Middle frontal gyrus (tissue), 1 donor: ENCODE results near the gene ALG6.

Source experiments
- DNase-seq: peaks from one replicate; pipeline ENCODE4 v3.0.0-alpha.2; 2015; ENCODE audit warnings: low spot score; ENCODE audit errors: extremely low spot score

ALG6 gene

DNA sequence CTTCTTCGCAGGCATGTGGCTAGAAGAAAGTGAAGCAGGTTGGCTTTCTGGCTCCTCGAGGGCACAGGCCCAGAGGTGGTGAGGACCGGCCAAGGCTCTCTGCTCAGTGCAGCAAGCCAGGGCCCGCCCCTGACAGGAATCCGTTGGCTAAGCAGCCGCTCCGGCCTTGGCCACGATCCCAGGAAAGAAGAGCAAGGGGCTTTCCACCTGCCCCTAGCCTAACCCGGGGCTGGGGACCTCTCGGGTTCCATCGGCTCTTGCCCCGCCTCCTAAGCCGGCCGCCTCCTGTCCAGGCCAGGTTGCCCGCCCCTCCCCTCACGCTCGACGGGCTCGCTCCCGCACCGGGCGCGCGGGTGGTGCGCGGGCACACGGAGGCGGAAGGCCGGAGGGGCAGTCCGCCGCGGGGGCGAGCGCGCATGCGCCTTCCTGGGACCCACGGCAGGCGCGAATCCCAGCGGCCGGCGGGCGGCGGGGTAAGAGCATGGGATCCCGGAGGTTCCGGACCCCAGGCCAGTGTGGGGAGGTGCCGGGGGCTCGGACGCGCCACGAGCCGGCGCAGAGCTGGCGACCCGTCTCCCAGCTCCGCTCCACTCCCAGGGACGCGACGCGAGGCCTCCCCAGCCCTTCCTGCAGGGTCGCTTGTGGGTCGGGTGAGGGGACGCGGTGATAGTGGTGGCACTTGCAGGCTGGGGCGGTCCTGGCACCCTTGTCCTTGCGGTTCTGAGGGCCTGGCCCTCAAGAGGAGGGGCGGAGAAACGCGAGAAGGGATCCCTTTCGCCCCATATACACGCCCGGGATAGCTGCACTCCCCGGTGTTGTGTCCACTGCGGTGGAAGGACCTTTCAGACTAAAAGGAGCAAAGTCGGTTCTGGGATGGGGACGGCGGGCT lies at the start of gene ALG6:
TSS of gene ALG6 (plus strand) at position 413 of the 889 bp plus-strand sequence. CDS start 3,351 bp downstream, outside the sequence.
- DNase-seq, result peak; percentile 85

- DNase-seq, result no peak
Observed at GRCh38 chr1:63317817-63318152, 49.6 kb upstream of the ALG6 start.

GRCh38 chr1:63318201-63318979 lies 49.0 kb upstream of the ALG6 start:
- DNase-seq, result no peak

DNA sequence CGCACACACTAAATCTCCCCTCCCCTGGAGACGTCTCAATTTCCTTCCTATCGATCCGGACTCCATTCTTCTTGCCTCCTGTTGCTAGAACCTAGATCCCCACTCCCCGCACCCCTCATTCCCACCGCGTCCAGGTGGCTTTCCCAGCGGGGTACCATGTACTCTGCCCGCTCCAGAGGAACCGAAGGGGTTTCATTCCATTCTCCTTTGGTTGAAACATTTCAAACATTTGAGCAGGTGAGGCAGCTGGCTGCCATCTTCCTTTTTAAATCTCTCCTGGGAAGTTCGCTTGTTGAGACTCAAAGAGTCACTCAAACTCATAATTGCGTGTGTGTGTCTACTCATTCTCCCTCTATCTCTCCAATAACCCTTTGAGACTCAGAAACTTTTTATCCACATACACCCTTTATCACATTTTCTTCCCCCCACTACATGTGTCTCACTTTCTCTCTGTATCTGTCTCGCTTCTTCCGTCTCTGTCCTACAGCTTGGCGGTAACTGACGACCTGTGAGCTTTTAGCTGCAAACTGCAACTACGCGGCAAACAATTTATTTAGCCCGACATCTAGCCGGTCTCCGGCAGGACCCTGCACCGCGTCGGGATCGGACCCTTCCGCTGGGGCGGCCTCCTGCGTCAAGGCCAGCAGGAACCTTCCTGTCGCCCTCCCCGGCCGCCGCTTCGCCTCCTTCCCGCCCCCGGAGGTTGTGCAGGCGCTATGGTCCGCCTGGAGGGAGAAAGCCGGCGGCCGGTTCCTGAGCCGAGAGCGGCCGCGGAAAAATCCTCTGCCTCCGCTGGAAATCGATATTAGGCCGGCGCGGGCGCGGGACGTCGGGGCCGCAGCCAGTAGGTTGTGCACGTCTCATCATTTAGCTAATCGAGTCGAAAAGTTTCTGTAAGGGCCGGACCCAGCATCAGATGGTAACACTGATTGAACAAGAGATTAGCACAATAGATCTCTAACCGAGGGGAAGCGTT lies 48.1 kb upstream of the ALG6 start:
- DNase-seq, result no peak

- no peak for DNase-seq
Observed at GRCh38 chr1:63320022-63320721, 47.3 kb upstream of the ALG6 start.

DNA sequence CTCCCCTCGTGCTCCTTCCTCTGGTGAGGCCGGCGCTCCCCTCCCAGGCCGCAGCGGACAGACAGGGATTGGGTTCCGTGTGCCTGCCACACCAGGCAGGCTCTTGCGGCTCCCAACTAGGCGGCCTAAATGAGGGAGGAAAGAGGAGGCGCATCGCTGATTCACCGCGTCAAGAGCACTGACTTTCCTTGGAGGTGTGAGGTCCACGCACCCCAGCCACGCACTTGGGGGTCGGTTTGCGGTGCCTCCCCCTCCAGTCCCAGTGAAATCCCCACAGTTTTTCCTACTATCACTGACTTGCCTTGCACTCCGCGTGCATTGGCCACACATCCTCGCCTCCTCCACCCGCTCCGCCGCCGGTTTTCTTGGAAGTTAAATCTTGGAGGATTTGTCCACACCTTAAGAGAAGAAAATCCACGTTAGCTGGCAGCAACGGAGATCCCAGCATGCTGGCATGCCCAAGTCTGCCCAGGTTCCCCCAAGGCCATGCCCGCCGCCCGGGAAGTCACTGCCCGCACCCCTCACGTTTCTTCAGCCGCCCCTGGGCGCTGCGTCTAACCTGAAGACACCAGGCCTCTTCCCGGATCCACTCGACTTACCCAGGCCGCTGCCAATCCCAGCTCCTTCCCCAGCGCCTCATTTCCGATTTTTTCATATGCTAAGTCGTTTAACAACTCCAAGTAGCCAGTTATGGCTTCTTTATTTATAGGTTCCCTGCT lies 46.2 kb upstream of the ALG6 start:
- DNase-seq, result no peak

GRCh38 chr1:63321785-63322113 lies 45.7 kb upstream of the ALG6 start:
- DNase-seq, result no peak

DNA sequence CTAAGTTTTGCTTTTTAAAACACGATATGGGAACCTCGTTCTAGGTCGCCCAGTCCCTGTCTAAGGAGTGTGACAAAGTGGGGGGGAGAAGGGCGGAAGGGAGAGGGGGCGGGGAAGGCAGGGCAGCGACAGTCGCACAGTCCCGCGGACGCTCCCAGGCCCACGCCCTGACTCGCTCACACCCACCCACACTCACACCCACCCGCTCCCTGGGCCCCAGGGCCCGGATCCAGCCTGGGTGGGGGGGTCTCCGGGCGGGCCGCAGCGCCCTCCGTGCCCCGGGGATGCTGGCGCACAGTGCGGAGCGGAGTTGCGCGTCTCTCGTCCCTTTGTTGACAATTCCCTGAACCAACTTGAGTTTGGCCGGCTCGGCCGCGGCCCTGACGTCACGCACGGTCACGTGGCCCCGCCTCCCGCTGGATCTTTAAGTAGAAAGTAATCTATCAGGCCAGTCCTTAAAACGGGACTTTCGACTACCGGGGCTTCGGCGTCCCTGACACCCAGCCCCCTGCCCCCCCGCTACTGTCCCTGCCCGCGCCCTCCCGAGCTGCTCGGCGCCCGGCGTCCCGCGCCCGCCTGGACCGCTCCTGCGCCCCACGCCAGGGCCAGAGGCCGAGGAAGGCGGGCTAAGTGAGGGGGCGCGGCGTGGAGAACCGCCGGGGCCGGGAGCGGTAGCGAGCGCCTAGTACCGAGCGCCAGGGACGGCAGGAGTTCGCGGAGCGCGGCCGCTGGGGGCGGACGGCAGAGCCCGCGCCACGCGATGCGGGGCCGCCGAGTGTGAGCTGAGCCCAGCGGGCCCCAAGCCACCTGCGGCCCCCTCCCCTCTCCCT lies 45.1 kb upstream of the ALG6 start, which contains the start of gene FOXD3:
TSS of gene FOXD3 (plus strand) at position 454 of the 830 bp plus-strand sequence. CDS start 492 bp downstream, outside the sequence.
- DNase-seq, result no peak

GRCh38 chr1:63322944-63323864 lies 44.2 kb upstream of the ALG6 start:
- no peak for DNase-seq

DNA sequence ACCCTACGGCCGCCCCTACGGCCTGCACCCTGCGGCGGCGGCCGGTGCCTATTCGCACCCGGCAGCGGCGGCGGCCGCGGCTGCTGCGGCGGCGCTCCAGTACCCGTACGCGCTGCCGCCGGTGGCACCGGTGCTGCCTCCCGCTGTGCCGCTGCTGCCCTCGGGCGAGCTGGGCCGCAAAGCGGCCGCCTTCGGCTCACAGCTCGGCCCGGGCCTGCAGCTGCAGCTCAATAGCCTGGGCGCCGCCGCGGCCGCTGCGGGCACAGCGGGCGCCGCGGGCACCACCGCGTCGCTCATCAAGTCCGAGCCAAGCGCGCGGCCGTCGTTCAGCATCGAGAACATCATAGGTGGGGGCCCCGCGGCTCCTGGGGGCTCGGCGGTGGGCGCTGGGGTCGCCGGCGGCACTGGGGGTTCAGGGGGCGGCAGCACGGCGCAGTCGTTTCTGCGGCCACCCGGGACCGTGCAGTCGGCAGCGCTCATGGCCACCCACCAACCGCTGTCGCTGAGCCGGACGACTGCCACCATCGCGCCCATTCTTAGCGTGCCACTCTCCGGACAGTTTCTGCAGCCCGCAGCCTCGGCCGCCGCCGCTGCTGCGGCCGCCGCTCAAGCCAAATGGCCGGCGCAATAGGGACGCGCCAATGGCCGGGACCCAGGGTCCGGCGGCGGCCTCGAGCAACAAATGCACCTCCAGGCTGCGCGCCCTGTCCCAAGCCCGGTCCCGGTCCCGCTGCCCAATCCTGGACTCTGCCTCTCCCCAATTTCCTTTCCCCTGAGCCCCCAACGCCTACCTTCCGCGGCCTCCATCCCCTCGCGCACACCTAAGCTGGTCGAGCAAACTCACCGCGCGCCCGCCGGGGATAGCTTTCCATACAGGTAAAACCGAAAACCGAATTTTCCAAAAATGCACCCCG lies 43.3 kb upstream of the ALG6 start:
- no peak for DNase-seq

GRCh38 chr1:63324779-63325119 lies 42.7 kb upstream of the ALG6 start:
- no peak for DNase-seq

GRCh38 chr1:63325279-63325985 lies 42.0 kb upstream of the ALG6 start:
- no peak for DNase-seq

GRCh38 chr1:63326106-63326472 lies 41.3 kb upstream of the ALG6 start:
- DNase-seq, result no peak

- no peak for DNase-seq
Observed at GRCh38 chr1:63326473-63327380, 40.7 kb upstream of the ALG6 start.

GRCh38 chr1:63327417-63328054 lies 39.9 kb upstream of the ALG6 start:
- no peak for DNase-seq
